T-helper 2 cell treated with Interferon-gamma antibody and Interleukin-4, amounts not matched to agents 100 ng/mL and 5 ng/mL, for 36 hours (primary cell): Measurements from ENCODE around the gene ANKS1A. TPM values are rescaled to one million over a fixed set of nuclear protein-coding genes. Genes with fewer than 3 reads are reported as not detected.

Experiments used
- intact Hi-C: fragments of 100-400 bp; cut with micrococcal nuclease; formaldehyde crosslinking; loops from one replicate; pipeline ENCODE4 v1.15.1; 2023
- total RNA-seq: library from RNA; stranded (reverse); gene quantifications from 2 replicates; pipeline ENCODE4 v1.2.3, GENCODE V29; 2022

ANKS1A gene
- total RNA-seq, 1 donor from 2014 or later, result 6.8 TPM

- intact Hi-C loops, result no loop called here
Measured at GRCh38 chr6:34953061-34954025, 64.3 kb downstream of the ANKS1A start.

DNA sequence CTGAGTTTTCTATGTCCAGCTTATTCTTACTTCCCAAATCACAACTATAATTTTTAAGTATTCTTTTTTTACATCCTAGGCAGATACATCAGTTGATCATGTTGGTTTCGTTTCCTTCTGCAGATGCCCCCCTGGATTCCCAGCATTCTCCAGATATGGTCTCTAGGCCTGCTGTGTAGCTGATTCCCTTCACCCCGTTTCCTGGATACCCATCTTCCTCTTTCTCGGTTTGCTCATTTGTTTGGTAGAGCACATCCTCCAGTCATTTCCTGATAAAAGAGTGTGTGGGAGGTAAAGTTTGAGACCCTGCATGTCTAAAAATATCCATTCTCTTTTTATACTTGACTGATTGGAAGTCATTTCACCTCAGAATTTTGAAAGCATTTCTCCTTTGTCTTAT, 66.4 kb downstream of the ANKS1A start:
- intact Hi-C loops, result no loop called here

DNA sequence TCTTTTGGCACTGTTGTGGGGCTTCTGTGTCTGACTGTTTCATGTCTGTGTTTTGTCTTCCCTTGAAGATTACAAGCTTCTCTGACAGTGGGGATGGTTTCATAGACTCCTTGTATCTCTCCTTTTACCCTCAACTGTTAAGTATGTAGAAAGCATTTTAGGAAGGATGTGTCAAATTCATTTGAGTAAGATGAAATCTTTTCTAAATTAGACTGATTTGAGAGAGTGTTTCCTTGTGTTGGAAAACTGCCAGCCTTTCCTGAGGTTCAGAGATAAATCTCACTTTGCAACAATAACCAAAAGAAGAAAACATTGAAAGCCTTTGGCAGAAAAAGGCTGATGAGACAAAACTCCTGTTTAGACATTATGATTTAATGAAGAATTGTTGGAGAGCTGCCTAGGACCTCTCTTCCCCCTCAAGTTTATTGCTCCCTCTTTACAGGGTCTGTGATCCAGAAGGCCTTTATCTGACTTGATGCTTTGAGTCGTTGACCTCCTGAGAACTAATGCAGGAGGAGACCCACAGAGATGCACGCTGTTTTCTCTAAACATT, 68.3 kb downstream of the ANKS1A start:
- intact Hi-C loops, result no loop called here

DNA sequence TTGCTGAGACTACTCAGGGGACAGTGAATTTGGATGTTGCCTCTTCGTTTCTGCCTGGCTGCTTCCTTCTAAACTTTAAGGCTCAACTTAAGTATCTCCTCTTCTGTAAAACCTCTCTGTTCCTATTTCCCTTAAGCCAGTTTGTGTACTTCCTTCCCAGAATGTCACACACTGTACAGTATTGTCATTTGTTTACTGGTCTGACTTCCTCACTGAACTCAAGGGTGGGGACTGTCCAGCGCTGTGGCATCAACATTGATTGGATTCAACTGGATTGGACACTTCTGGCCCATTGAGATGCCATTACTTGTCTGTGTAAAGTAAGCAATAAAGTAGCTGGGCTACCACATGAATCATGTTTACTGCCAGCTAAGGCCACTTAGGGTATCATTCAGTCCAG, 69.7 kb downstream of the ANKS1A start:
- intact Hi-C loops, result no loop called here

DNA sequence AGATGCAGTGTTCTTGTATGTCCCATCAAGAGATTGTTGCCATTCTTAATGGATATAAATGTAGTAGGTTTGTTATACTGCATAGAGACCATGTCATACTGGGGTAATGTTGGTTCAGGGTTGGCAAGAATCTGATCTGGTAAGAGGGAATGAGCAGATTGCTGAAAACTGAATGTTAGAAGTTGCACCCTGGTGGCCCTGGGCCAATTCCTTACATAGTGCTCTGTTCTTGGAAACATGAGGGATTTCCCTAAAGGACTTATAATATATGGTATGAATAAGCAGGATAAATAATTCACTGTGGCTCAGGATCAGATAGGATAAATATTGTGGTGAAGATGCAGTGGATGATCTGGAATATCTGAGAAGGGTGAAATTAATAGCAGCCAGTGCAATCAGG, 70.2 kb downstream of the ANKS1A start:
- intact Hi-C loops, result no loop called here

GRCh38 chr6:34961082-34961481, 72.0 kb downstream of the ANKS1A start:
- intact Hi-C loops, result no loop called here

DNA sequence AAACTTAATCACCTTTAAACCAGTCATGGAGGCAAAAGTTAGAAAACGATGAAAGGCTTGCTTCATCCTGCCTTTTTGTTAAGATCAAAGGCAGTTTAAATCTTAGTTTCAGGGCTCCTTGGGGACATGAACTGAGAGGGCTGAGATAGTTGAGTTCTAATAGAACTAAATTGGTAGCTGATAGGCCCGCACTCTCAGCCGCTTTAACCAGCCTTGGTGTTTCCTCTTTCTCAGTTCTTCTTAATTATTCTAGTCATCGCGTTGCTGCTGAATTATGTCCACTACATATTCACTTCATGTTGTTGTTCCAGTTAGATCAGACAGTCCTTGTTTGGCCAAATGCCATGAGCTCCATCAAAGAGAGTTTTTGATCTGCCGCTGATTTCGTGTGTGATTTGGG, 72.5 kb downstream of the ANKS1A start:
- intact Hi-C loops, result no loop called here

GRCh38 chr6:34964564-34964963, 75.5 kb downstream of the ANKS1A start:
- intact Hi-C loops, result no loop called here

GRCh38 chr6:34967461-34967860, 78.4 kb downstream of the ANKS1A start:
- intact Hi-C loops, result no loop called here

GRCh38 chr6:34969662-34970265, 80.7 kb downstream of the ANKS1A start:
- intact Hi-C loops, result no loop called here

GRCh38 chr6:34970488-34970887, 81.4 kb downstream of the ANKS1A start:
- intact Hi-C loops, result no loop called here

GRCh38 chr6:34970957-34971356, 81.9 kb downstream of the ANKS1A start:
- intact Hi-C loops, result no loop called here

DNA sequence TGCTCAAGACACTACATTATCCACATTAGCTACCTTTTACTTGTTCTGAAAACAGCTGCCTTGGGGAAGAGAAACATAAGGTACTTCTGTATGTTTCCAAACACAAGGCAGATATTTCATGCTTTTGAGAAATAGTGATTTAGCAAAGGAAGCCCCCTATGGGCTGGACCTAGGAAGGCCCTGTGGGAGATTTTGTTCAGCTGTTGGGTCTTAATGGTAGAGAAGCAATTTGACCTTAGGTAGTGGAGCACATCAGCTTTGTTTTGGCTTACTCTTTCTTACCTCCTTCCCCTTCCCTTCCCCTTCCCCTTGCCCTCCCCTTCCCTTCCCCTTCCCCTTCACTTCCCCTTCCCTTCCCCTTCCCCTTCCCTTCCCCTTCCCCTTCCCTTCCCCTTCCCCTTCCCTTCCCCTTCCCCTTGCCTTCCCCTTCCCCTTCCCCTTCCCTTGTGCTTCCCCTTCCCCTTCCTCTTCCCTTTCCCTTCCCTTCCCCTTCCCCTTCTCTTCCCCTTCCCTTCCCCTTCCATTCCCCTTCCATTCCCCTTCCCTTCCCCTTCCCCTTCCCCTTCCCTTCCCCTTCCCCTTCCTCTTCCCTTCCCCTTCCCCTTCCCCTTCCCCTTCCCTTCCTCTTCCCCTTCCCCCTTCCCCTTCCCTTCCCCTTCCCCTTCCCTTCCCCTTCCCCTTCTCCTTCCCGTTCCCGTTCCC, 84.6 kb downstream of the ANKS1A start:
- intact Hi-C loops, result no loop called here

DNA sequence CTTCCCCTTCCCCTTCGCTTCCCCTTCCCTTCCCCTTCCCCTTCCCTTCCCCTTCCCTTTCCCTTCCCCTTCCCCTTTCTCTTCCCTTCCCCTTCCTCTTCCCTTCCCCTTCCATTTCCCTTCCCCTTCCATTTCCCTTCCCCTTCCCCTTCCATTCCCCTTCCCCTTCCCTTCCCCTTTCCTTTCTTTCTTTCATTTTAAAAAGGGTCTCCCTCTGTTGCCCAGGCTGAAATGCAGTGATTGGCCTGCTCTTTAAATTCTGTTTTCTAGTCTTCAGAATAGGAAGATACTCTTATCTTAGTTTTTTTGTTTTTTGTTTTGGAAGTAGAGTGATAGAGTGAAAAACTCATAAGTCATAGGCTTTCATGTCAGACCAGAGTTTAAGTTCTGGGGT, 85.2 kb downstream of the ANKS1A start:
- intact Hi-C loops, result no loop called here

- intact Hi-C loops, result no loop called here
Measured at GRCh38 chr6:34976239-34976638, 87.2 kb downstream of the ANKS1A start.

- intact Hi-C loops, result no loop called here
Measured at GRCh38 chr6:34979218-34979617, 90.2 kb downstream of the ANKS1A start.

GRCh38 chr6:34979994-34980393, 90.9 kb downstream of the ANKS1A start:
- intact Hi-C loops, result loop anchor here (10.0 kb wide), 2 partner anchors 225 to 265 kb away; no protein-coding TSS in a partner anchor

GRCh38 chr6:34981366-34981765, 92.3 kb downstream of the ANKS1A start:
- intact Hi-C loops, result loop anchor here (10.0 kb wide), 2 partner anchors 223 to 263 kb away; no protein-coding TSS in a partner anchor

DNA sequence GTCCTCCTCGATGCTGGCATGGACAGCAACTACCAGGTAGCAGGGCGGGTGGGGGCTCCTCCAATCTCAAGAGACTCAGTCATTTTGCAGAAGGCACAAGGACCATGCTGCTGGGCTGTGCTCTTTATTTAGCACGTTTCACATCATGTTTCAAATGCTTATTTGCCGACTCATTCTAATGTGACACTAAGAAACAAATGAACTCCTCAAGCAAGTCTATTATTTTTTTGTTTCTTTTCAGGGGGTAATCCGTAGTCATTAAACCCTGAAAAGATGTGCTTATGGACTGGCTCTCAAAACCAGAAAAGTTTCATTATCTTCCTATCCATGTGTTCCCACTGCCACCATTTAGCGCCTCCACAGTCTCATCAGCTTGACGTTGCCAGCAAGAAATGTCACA, 92.9 kb downstream of the ANKS1A start:
- intact Hi-C loops, result loop anchor here (10.0 kb wide), 2 partner anchors 223 to 263 kb away; no protein-coding TSS in a partner anchor

- intact Hi-C loops, result loop anchor here (10.0 kb wide), 2 partner anchors 222 to 262 kb away; no protein-coding TSS in a partner anchor
Measured at GRCh38 chr6:34982424-34982852, 93.4 kb downstream of the ANKS1A start.

- intact Hi-C loops, result loop anchor here (10.0 kb wide), 2 partner anchors 220 to 260 kb away; no protein-coding TSS in a partner anchor
Measured at GRCh38 chr6:34984416-34984815, 95.4 kb downstream of the ANKS1A start.
